GM21367 (cell line): Measurements from ENCODE around the gene MZT1.

Source experiments
- ATAC-seq: cut with Tn5 transposase; IDR thresholded peaks from one replicate; pipeline ENCODE4 v1.9.1; 2021; ENCODE audit not compliant: unreplicated experiment

MZT1 gene

GRCh38 chr13:72686766-72687165 lies 40.7 kb downstream of the MZT1 start:
- ATAC-seq, result no peak

GRCh38 chr13:72680353-72680752 lies 47.1 kb downstream of the MZT1 start:
- no peak for ATAC-seq

GRCh38 chr13:72678312-72678711 lies 49.1 kb downstream of the MZT1 start:
- ATAC-seq, result no peak

GRCh38 chr13:72677431-72677830 lies 50.0 kb downstream of the MZT1 start:
- no peak for ATAC-seq

- no peak for ATAC-seq
Observed at GRCh38 chr13:72666391-72666790, 61.0 kb downstream of the MZT1 start.

GRCh38 chr13:72662548-72662947 lies 64.9 kb downstream of the MZT1 start:
- ATAC-seq, result no peak
